A549 (cell line): ENCODE measurements around the gene RBMS3.

ENCODE experiments used
- RFX5 ChIP-seq: fragments of 450-650 bp; IDR thresholded peaks from 2 replicates; pipeline ENCODE4 v1.7.1; 2014; ENCODE audit warnings: antibody characterized with exemption, mild to moderate bottlenecking, moderate library complexity
- TF ChIP-seq, protein P1 (sequence below): fragments of >200 bp; sonication (Bioruptor Twin); formaldehyde crosslinking; IDR thresholded peaks from 3 replicates; pipeline ENCODE4 v1.5.1; 2016
- TF ChIP-seq, protein P2 (sequence below): IDR thresholded peaks from 2 replicates; pipeline ENCODE4 v1.6.1; 2012

DNA sequence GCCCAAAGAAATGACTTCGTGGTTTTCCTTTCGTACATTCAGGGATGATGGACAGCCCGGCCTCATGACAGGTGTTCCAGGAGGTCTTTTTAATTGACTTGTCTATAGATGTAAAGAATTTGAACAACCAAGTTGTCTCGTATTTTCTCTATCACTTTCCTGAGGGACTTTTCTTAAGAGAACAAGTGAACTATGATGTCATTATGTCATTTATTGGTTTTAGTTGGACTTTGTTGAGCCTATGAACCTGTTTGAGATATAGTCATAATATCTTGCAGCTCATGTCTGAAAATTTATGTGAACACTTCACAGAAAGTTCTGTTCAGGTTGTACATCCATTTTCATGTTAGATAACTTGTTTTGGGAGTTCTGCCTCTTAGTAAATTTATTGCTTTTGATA is 89.2 kb downstream of the RBMS3 start:
- TF ChIP-seq, protein P1, sequence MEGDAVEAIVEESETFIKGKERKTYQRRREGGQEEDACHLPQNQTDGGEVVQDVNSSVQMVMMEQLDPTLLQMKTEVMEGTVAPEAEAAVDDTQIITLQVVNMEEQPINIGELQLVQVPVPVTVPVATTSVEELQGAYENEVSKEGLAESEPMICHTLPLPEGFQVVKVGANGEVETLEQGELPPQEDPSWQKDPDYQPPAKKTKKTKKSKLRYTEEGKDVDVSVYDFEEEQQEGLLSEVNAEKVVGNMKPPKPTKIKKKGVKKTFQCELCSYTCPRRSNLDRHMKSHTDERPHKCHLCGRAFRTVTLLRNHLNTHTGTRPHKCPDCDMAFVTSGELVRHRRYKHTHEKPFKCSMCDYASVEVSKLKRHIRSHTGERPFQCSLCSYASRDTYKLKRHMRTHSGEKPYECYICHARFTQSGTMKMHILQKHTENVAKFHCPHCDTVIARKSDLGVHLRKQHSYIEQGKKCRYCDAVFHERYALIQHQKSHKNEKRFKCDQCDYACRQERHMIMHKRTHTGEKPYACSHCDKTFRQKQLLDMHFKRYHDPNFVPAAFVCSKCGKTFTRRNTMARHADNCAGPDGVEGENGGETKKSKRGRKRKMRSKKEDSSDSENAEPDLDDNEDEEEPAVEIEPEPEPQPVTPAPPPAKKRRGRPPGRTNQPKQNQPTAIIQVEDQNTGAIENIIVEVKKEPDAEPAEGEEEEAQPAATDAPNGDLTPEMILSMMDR: no peak
- TF ChIP-seq, protein P2, sequence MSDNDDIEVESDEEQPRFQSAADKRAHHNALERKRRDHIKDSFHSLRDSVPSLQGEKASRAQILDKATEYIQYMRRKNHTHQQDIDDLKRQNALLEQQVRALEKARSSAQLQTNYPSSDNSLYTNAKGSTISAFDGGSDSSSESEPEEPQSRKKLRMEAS: no peak
- no peak for TF ChIP-seq RFX5
